GM21367 (cell line): ENCODE measurements around the gene FRMPD4.

ENCODE experiments used
- ATAC-seq: cut with Tn5 transposase; IDR thresholded peaks from one replicate; pipeline ENCODE4 v1.9.1; 2021; ENCODE audit not compliant: unreplicated experiment

Gene FRMPD4

DNA sequence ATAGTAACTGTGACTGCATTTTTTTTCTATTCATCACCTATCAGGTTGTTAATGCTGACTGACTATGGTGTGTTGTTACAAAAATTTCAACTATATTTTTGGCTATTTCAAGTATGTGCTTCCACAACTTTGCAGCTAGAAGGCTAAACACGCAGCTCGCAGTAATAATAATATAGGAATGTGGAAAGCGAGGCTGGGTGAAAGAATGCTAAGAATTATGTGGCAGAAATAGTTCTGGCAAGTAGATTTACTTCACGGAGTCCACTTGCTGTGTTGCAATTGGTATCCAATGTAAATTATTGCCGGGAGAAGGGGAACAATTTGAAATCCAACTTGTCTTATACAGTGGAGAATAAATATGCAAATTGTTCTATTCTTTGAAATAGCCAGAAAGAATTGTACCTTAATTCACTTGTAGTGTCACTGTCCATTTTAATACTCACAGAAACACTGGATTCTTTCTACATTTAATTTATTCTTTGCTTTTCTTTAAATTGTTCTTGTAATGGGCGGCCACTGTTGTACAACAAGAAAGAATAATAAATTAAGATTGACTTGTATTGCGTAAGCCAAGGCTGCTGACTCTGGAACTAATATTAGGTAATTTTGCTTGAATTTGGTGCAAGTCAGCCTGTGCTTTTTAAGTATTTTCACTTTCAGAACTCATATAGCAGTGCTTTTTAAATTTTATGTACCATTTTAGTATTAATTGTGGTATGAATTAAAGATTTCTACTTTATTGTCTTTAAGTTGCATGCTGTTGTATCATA is 154.9 kb downstream of the FRMPD4 start:
- no peak for ATAC-seq

DNA sequence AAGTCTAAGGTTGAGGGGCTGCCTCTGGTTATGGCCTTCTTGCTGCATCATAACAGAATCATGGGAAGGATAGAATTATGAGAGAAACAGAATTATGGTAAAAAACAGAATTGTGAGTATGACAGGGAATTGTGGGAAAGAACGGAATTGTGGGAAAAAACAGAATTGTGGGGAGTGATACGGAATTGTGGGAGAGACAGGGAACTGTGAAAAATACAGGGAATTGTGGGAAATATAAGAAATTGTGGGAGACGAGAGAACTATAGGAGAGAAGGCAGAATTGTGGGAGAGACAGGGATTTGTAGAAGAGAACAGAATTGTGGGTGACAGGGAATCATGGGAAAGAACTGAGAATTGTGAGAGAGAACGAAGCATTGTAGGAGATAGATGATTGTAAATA is 159.1 kb downstream of the FRMPD4 start:
- no peak for ATAC-seq

DNA sequence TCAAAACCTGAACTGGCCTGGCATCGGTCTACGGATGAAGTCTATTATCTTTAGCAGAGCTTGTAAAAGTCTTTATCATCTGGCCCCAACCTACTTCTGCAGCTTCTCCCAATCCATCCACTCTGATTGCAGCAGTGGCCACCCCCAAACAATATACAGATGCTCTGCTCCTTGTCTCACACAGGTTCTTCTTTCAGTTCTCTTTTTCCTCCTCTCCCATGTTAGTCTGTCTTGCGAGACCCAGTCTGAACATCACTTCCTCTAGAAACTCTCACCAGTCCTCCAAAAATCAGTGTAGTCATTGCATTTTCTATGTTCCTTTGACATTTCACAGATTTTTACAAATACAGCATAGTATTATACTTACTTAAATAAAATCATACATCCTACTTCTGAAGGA is 163.0 kb downstream of the FRMPD4 start:
- ATAC-seq, result no peak

DNA sequence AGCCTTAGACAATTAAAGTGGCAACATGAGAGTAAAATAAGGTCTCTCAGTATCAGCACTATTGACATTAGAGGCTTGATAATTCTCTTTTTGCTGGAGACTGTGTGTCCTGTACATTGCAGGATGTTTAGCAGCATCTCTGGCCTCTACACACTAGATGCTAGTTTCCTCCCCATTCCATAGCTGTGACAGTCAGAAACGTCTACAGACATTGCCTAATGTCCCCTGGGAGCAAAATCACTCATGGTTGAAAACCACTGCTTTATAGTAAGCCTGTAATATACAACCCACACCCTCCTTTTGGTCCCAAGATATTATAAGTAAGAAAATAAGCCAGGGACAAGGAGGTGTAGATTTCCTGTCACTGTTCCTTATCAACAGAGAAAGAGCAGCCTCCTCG is 166.0 kb downstream of the FRMPD4 start:
- no peak for ATAC-seq

DNA sequence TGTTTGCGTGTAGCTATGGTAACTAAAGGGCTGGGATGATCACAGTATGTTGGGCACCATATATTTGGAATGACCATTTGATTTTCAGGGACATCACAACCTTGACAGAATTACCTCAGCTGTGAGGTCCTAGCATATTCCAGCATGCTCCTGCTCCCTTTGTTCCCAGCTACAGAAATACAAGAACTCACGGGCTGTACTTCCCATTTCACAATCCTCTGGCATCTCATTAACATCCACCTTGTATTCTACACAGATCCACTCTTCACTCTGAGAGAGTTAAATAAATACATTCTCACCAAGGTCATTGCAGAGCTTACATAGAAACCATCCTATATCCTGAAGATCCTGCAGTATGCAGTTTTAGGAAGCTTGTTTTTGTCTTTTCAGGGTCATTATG is 169.7 kb downstream of the FRMPD4 start:
- ATAC-seq, result no peak

DNA sequence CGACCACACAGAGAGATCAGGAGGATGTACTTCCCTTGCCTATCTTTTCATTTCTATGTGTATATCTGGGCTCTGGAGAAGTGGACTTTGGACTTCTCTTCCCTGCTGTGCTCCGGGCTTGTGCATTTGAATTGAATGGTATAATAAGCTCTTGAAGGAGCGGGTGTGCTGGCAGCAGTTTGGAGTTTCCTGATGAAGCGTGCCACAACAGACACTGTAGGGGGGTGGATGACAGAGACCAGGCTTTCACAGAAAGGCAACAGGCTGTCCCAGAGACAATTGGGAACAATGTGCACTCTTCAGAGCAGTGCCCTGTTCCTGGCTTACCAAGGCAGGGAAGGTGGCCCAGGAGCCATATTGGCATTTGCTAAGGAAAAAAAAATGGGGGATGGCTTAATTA is 170.1 kb downstream of the FRMPD4 start:
- ATAC-seq, result no peak

DNA sequence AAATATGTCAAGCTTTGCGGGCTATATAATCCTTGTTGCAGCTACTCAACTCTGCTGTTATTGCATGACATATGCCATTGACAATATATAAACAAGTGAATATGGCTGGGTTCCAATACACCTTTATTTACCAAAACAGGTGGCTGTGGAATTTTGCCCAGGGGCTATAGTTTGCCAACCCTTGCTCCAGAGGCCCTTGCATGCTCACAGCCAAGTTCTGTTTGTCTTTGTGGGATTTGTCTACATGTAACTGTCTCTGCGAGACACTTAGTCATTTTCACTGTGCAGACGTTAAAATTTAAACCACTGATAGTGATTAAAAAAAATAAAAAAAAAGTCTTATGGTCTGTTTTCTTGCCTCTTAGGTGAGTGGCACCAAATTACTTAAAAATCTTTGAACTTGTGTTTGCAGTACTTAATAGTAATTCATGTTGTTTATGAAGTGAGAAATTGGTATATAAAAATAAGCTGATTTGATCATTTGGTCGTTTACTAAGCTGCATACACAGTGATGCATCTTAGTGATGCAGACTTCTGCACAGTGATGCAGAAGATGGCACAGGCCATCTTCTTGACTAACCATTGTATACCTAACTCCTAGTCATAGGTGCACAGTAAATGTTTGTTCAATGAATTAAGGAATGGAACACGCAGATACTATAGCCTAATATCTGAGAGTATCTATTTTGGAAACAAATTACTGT is 170.9 kb downstream of the FRMPD4 start:
- ATAC-seq, result no peak

DNA sequence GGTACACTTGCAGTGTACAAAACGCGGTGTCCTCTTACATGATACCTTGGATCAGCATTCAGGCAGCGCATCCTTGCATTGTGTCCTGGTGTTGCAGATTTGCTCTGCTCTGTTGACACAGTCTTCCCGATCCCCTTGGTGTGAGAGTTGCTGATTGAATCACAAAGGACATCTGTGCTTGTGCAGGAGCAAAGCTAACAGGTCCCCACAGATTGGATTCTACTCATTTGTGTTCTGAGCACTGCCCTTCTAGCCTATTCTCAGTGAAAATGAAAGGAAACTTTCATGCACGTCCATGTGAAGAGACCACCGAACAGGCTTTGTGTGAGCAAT is 171.4 kb downstream of the FRMPD4 start:
- ATAC-seq, result no peak

DNA sequence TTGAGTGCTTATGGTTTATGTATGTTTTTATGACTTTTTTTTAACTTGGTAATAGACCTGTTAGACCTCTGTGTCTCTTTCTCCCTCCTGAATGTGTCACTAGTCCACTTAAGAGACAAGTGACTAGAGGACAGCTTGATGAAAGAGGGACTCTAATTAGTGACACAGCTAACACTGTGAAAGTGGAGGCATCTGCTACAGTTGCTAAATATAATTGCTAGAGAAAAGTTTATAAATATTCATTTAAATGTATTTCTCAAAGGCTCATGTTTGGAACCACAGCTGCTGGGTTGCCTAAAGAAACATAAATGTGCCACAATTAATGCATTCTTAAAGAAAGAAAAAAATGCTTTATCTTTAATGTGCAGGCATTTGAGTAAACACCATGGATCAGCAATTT is 176.4 kb downstream of the FRMPD4 start:
- no peak for ATAC-seq

DNA sequence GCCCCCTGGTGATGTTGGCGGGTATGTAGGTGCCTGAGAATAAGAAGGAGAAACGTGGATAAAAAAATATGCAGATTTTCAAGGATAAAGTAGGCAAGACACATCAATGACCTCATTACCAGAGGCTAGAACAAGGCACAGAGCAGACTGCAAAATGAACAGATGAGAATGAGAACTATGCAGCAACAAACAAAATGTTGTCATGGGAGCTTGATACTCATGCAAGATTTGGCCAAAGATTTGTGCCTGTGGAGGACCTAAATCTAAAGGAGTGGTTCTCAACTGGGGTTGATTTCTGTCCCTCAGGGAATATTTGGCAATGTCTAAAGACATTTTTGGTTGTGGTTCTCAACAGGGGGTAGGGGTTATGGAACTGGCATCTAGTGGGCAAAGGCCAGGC is 177.3 kb downstream of the FRMPD4 start:
- ATAC-seq, result no peak

DNA sequence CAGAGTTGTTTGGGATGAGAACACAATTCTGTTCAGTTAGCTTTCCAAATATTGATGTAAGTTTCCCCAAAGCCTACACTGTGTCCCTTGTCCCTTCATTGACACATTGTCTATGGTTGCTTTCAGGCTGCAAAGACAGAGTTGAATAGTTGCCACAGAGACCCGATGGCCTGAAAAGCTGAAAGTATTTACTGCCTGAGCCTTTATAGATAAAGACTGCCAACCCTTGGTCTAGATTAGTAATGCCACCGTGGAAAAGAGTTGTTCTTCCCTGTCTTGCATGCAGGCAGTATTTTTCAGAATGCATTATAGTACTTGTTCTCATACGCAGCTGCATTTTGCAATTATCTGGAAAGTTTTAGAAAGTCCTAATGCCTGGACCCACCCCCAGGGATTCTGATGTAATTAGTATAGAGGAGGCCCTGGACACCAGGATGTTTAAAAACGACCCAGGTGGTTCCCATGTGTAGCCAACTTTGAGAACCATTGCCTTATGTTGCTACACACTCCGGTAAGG is 180.8 kb downstream of the FRMPD4 start:
- no peak for ATAC-seq

DNA sequence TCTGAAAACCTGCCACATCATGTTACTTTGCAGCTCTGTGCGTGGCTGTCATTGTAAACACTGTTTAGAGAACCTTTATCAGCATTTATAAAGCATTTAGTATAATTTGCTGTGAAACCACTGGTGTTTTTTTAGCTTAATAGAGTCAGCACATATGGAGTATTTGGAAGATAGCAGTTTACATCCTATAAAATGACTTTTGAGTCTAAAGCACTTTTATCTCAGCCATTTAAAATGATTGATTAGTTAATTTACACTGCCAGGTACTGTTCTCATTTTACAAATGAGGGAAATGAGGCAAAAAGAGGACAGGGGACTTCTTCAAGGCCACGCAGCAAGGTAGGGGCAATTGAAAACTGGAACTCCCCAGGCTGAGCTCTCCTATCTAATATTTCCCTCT is 181.7 kb downstream of the FRMPD4 start:
- ATAC-seq, result no peak

DNA sequence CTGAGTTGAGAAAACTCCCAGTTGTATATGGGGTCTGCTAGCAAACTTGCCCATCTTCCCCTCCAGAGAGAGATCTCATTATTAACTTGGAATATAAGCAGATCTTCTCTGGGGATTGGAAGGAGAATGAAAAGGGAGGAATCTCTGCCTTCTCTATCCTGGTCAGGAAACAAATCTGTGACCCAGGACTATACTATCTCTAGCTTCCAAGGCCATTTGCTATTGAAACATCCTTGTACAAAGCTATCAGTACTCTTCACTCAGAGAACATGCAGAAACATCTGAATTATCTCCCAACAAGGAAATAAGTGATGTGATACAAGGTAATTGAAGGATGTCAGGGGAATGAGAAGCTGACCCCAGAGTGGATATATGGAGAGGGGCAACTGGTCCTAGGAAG is 183.8 kb downstream of the FRMPD4 start:
- ATAC-seq, result no peak

DNA sequence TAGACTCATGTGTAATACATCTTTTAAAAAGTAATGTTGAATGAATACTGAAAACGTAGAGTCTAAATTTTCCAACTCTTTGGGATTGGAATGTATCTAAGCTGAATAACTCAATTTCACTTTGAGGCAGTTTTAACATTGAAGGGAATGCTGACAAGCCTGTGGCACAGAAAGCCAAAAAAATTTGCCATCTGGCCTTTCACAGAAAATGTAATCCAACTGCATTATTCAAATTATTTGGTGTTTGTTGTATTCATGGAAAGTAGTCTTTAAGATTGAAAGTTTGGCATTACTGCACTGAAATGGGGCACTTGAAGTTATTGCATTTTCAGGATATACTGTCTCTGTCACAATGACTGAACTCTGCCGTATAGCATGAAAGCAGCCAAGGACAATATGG is 186.9 kb downstream of the FRMPD4 start:
- no peak for ATAC-seq

DNA sequence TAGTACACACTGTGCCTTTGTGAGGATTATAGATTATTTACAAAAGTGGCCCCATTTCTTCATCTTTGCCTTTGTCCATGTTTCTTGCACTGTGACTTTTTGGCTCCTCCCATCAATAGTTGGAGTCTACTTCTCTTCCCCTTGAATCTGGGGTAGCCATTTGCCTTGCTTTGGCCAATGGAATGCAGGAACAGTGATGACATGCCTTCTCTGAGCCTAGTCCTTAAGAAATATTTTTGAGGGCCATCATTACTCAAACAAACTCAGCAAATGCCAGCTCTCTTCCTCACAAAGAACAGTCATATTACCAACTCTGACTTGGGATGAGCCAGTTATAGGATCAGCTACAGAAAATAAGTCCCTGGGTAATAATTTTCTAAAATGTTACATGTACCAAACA is 189.6 kb downstream of the FRMPD4 start:
- no peak for ATAC-seq

DNA sequence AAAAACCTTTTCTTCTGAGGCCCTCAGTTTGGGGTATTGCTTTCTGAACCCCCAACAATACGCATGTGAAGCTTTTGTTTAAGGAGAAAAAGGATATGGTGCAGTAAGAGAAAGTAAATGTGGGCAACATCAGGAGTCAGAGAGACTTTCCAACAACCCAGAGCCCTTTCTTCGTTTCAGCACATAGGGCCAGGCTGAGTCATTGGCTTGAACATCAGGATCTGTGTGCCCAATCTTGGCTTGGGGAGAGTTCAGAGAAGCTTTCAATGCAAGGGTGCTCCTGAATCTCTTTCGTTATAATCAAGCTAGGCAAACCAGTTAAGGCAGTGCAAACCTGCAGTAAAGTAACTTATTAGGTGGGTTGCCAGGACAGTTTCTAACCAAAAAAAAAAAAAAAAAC is 191.2 kb downstream of the FRMPD4 start:
- no peak for ATAC-seq

DNA sequence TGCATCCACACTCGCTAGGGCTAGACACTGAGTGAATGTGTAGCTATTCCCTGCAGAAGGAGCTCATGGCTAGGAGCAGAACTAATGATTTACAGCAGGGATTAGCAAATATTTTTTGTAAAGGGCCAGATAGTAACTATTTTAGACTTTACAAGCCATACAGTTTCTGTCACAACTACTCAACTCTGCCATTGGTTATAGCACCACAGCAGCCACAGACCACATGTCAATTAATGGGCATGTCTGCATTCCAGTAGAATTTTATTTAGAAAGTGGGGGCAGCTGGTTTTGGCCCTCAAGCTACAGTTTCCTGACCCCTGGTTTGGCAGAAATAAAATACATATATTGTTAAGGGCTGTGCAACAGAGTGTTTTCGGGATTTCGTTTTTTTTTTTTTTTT is 192.6 kb downstream of the FRMPD4 start:
- no peak for ATAC-seq

DNA sequence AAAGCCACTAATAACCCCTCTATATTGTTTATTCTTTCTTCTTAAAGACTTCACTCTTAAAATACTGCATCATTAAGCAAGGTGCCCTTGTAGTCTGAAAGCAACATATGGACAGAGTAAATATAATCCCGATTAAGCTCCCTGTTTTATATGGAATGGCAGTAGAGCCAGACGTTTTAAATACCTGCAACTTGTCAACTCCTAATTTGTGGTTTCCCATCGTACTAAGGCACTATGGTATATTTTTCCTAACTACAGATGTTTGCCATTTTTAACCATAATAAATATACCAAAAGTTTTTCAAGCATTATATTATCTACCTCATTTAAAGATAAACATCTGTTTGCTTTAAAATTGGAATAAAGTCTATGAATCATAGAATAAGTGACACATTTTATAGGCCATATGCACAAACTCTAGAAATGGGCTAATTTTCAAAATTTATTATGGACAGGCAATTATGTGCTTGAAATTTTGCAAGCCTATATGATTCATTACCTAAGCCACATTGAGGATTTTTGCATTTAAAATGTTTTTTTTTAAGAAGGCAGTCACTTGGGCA is 194.6 kb downstream of the FRMPD4 start:
- ATAC-seq, result no peak

DNA sequence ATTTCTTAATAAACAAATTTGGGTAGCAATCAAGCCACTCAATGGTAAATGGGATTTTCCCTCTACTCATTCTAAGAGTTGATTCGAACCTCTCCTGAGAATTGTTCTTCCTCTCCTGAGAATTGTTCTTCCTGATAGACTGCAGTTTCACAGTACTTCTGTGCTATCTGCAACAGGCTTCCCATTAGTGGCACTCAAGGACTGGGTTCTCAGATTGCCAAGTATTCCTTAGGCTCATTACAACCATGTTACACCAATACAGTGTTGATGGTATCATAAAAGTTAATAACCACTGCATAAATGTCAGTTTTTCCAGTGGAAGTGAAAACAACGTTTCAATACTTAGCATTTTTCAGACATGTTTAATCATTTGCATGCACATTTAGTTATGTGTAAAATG is 201.6 kb downstream of the FRMPD4 start:
- ATAC-seq, result no peak

DNA sequence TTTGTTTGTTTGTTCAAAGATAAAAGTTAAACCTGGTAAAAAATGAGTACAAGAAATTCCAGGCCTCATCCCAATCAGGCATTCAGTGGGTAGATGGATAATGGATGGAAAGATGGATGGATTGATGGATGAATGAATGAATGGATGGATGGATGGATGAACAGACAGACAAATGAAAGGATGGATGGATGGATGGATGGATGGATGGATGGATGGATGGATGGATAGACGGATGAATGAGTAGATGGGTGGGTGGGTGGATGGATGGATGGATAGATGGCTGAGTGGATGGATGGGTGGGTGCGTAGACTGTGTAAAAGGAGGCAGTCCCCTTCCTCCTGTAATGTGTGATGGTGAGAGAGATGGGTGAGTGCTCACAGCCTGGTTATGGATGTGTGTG is 206.7 kb downstream of the FRMPD4 start:
- ATAC-seq, result no peak

DNA sequence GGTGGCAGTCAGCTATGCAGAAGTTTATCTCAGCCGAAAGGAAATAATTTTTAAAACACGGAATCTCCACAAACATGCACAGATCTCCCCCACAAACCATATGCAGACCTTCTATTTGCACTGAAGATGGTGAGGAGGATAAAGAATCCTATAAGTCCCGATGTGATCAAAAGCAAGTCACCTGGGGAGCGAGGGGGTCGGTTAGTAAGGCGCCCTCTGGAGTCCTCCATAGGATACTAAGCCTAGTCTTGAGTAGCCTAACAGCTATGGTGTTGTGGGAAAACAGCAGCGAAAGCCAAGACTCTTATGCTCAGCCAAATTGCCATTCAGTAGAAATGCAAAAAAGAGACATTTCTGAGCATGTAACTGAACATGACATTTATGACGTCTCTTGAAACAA is 210.9 kb downstream of the FRMPD4 start:
- no peak for ATAC-seq

DNA sequence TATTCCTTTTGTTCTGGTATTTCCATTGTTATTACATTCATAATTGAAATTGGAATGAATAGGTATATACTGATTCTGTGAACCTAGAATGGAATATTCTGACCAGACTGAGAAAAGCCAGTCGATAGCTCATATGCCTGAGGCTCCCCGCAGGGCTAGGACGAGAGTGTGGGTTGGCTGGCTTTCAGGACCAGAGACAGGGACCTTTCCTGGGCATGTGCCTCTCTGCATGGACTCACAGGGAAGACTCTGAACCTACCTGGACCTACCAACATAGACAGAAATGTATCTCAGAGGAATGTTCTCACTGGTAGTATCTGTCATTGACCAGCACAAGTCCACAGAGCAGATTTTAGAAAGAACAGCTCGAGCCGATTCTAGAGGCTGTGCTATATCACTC is 214.6 kb downstream of the FRMPD4 start:
- no peak for ATAC-seq
